Endothelial cell of umbilical vein (primary cell): ENCODE measurements around the gene INO80D. TPM values are rescaled to one million over a fixed set of nuclear protein-coding genes. Genes with fewer than 3 reads are reported as not detected.

Experiments
- BruUV-seq: library from RNA; stranded (reverse); fragments of 400-500 nt; replicated peaks from 2 replicates; lab custom pipeline; 2021; lab: Mats Ljungman, UMichigan
- CTCF ChIA-PET: fragments of 300-600, 350-600 bp; sonication (Branson Sonifier 250); formaldehyde crosslinking; loops from one replicate; lab custom pipeline; 2021; ENCODE audit warnings: antibody characterized with exemption, inconsistent platforms; lab: Charles Lee
- POLR2A ChIA-PET: fragments of 300-600, 350-600 bp; sonication (Branson Sonifier 250); formaldehyde crosslinking; loops from one replicate; lab custom pipeline; 2021; ENCODE audit warnings: antibody characterized with exemption, inconsistent platforms; lab: Charles Lee
- DNase-seq: peaks from one replicate; pipeline ENCODE4 v3.0.0-alpha.2; 2011; ENCODE audit warnings: low read depth, low spot score
- FAIRE-seq: peaks from 2 replicates; lab custom pipeline; 2011; peaks lifted over from hg19 to GRCh38; lab: Jason Lieb, UNC
- H2AFZ ChIP-seq: 2 replicates; pipeline ENCODE4 v1.6.0; 2012; ENCODE audit warnings: low read depth, low read length, control low read depth, inconsistent platforms
- H3K27ac ChIP-seq: 2 replicates; pipeline ENCODE4 v1.5.1; 2011; ENCODE audit warnings: low read depth, mild to moderate bottlenecking, control low read depth, low read length, moderate library complexity; ENCODE audit not compliant: insufficient read depth
- H3K27me3 ChIP-seq, 2 experiments: 2 replicates each; pipeline versions ENCODE4 v1.6.0 to v1.6.1; 2011; ENCODE audit warnings: low read length in 2 of 2, mixed read lengths in 1 of 2; ENCODE audit not compliant: control insufficient read depth in 2 of 2, insufficient read depth in 2 of 2
- H3K36me3 ChIP-seq, 2 experiments: 2 replicates in 1 of 2; 3 replicates in 1 of 2; pipeline ENCODE4 v1.5.1; 2011; ENCODE audit warnings: low read length in 2 of 2, mild to moderate bottlenecking in 1 of 2, moderate library complexity in 1 of 2; ENCODE audit not compliant: control insufficient read depth in 2 of 2, insufficient read depth in 2 of 2; ENCODE audit errors: extremely low read depth in 1 of 2
- H3K4me1 ChIP-seq: 3 replicates; pipeline ENCODE4 v1.5.1; 2011; ENCODE audit warnings: mild to moderate bottlenecking, low read length; ENCODE audit not compliant: control insufficient read depth, insufficient read depth; ENCODE audit errors: extremely low read depth
- H3K4me2 ChIP-seq: 2 replicates; pipeline ENCODE4 v1.6.1; 2011; ENCODE audit warnings: low read length, control low read depth, mixed read lengths; ENCODE audit not compliant: insufficient read depth
- H3K4me3 ChIP-seq, 3 experiments: fragments of 200-600 bp in 1 of 3; sonication (generic), shearing (Covaris generic) in 1 of 3; replicated peaks in 1 of 3; 2 replicates each; pipeline ENCODE4 v1.5.1; 2011 to 2016; ENCODE audit warnings: control low read depth in 3 of 3, low read length in 3 of 3, mild to moderate bottlenecking in 2 of 3, inconsistent platforms in 1 of 3, low read depth in 1 of 3, moderate library complexity in 1 of 3; ENCODE audit not compliant: insufficient read depth in 1 of 3
- H3K79me2 ChIP-seq: 2 replicates; pipeline ENCODE4 v1.6.0; 2012; ENCODE audit warnings: low read length, inconsistent platforms; ENCODE audit not compliant: control insufficient read depth, insufficient read depth
- H3K9ac ChIP-seq: replicated peaks from 2 replicates; pipeline ENCODE3; 2011; ENCODE audit warnings: low read length, control low read depth; ENCODE audit not compliant: insufficient read depth; ENCODE audit errors: extremely low read depth
- H3K9me1 ChIP-seq: replicated peaks from 3 replicates; pipeline ENCODE4 v1.6.0; 2011; ENCODE audit warnings: mild to moderate bottlenecking, low read length; ENCODE audit not compliant: control insufficient read depth, insufficient read depth; ENCODE audit errors: extremely low read depth
- H3K9me3 ChIP-seq: replicated peaks from 2 replicates; pipeline ENCODE4 v1.5.1; 2012; ENCODE audit warnings: low read length, inconsistent platforms; ENCODE audit not compliant: control insufficient read depth, insufficient read depth
- H4K20me1 ChIP-seq: replicated peaks from 2 replicates; pipeline ENCODE3; 2011; ENCODE audit warnings: mild to moderate bottlenecking, low read length; ENCODE audit not compliant: control insufficient read depth, insufficient read depth; ENCODE audit errors: extremely low read depth
- CTCF ChIP-seq, 2 donors: IDR thresholded peaks; 1 replicate in 1 of 2; 2 replicates in 1 of 2; pipeline ENCODE4 v1.5.1; 2011; ENCODE audit warnings: low read length in 2 of 2, mild to moderate bottlenecking in 2 of 2, moderate library complexity in 2 of 2, control low read depth in 1 of 2, inconsistent platforms in 1 of 2, low read depth in 1 of 2; ENCODE audit not compliant: insufficient read depth in 1 of 2; ENCODE audit errors: extremely low read depth in 1 of 2
- EZH2 ChIP-seq: IDR thresholded peaks from 2 replicates; pipeline ENCODE4 v1.6.1; 2012; ENCODE audit warnings: borderline replicate concordance, low read depth, mild to moderate bottlenecking, moderate library complexity, low read length, inconsistent platforms; ENCODE audit not compliant: severe bottlenecking
- FOS ChIP-seq: IDR thresholded peaks from 2 replicates; pipeline ENCODE4 v1.6.1; 2011; ENCODE audit warnings: mild to moderate bottlenecking, low read length, moderate library complexity, borderline replicate concordance; ENCODE audit not compliant: insufficient read depth
- GATA2 ChIP-seq: IDR thresholded peaks from 2 replicates; pipeline ENCODE4 v1.7.0; 2011; ENCODE audit warnings: low read depth, mild to moderate bottlenecking, moderate library complexity, mixed read lengths, low read length; ENCODE audit not compliant: insufficient read length, insufficient read depth
- JUN ChIP-seq: IDR thresholded peaks from 2 replicates; pipeline ENCODE4 v1.6.1; 2011; ENCODE audit warnings: borderline replicate concordance, low read depth; ENCODE audit not compliant: insufficient read length, insufficient read depth
- MYC ChIP-seq: IDR thresholded peaks from one replicate; pipeline ENCODE4 v1.6.1; 2011; ENCODE audit warnings: mild to moderate bottlenecking, low read depth, low read length
- POLR2A ChIP-seq: IDR thresholded peaks from 2 replicates; pipeline ENCODE4 v1.6.1; 2012; ENCODE audit warnings: low read depth, mild to moderate bottlenecking, control low read depth, low read length
- POLR2AphosphoS5 ChIP-seq: IDR thresholded peaks from 2 replicates; pipeline ENCODE4 v1.6.1; 2012; ENCODE audit warnings: low read depth, mild to moderate bottlenecking, control low read depth, low read length, moderate library complexity; ENCODE audit not compliant: insufficient read depth
- dilution Hi-C: fragments of 300-500 bp; cut with MboI; formaldehyde crosslinking; loops from one replicate; pipeline ENCODE4 v1.15.0; 2019; ENCODE audit warnings: low sequenced_read_pairs; ENCODE audit not compliant: extremely low pct_ligation_motif_present
- intact Hi-C: fragments of 100-400 bp; cut with micrococcal nuclease; formaldehyde crosslinking; loops from one replicate; pipeline ENCODE4 v1.10.0; 2022
- polyA plus RNA-seq, 4 experiments: library from polyadenylated mRNA; depleted of rRNA in 3 of 4; stranded (reverse) in 3 of 4; unstranded in 1 of 4; fragments of >200 nt; gene quantifications; 2 replicates each; pipeline versions ENCODE4 v1.2.1 to v1.2.3, GENCODE V29; 2011 to 2012; ENCODE audit warnings: missing spikeins in 1 of 4
- total RNA-seq: library from RNA; stranded (reverse); gene quantifications from 2 replicates; pipeline ENCODE4 v1.2.3, GENCODE V29; 2021
- TF ChIP-seq, protein P1 (sequence below): IDR thresholded peaks from 2 replicates; pipeline ENCODE4 v1.6.1; 2011; ENCODE audit not compliant: insufficient read depth, insufficient read length

Gene INO80D
- total and polyA plus RNA-seq, 2 donors (not counting 3 experiments of a cell fraction or from before 2014, with no cell fraction given), result 2.9 to 20.3 TPM

GRCh38 chr2:205970348-205970747 lies 115.6 kb downstream of the INO80D start:
- DNase-seq (no peak), FAIRE-seq (no peak)
- H4K20me1 ChIP-seq, result no peaks in the 10 kb centered on the region
- H2AFZ ChIP-seq, result no peak overlapping the region
- TF ChIP-seq CTCF (IDR thresholded peaks at IDR 0.05; ENCODE audit: extremely low read depth in 1 of 2, insufficient read depth in 1 of 2, low read depth in 1 of 2, low read length in 2 of 2), result no peak
- TF ChIP-seq POLR2AphosphoS5, result no peak
- TF ChIP-seq EZH2, result no peak
- TF ChIP-seq FOS, result no peak
- TF ChIP-seq POLR2A, result no peak
- no peak for TF ChIP-seq MYC
- TF ChIP-seq JUN, result no peak
- no peak for TF ChIP-seq GATA2
- TF ChIP-seq, protein P1, sequence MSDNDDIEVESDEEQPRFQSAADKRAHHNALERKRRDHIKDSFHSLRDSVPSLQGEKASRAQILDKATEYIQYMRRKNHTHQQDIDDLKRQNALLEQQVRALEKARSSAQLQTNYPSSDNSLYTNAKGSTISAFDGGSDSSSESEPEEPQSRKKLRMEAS, result no peak
- ChIA-PET POLR2A (no interaction called here), CTCF (interaction anchor here (0.9 to 1.3 kb wide), 3 partner anchors 11 to 23 kb away, joined by 3 to 4 read pairs (median 3); no protein-coding TSS in a partner anchor)
- H3K4me3 ChIP-seq, result no peak overlapping the region
- no peaks in the 10 kb centered on the region for H3K36me3 ChIP-seq
- peaks cover under 1 to 5% of the 10 kb centered on the region in 2 experiments for H3K27me3 ChIP-seq
- no peak overlapping the region for H3K27ac ChIP-seq
- intact Hi-C loops, result no loop called here
- H3K9me1 ChIP-seq, result no peaks in the 10 kb centered on the region
- no peak overlapping the region for H3K4me2 ChIP-seq
- no TSS peak for BruUV-seq
- H3K9me3 ChIP-seq, result no peaks in the 10 kb centered on the region
- H3K79me2 ChIP-seq, result no peaks in the 10 kb centered on the region
- no peaks in the 10 kb centered on the region for H3K4me1 ChIP-seq
- dilution Hi-C loops, result no loop called here
- no peak overlapping the region for H3K9ac ChIP-seq
